Lung (tissue), 12 donors: ENCODE measurements around the gene SLC38A10. TPM values are rescaled to one million over a fixed set of nuclear protein-coding genes. Genes with fewer than 3 reads are reported as not detected.

Source experiments
- ATAC-seq: fragments of 200-7000 bp; cut with Tn5 transposase; one replicate; pipeline ENCODE4 v1.9.1; 2020; ENCODE audit warnings: moderate number of reproducible peaks; ENCODE audit not compliant: insufficient read depth, low FRiP score
- DNase-seq, 3 donors: peaks; one replicate each; pipeline ENCODE4 v3.0.0-alpha.2; 2013 to 2017
- H3K27ac ChIP-seq, 2 donors: one replicate each; pipeline ENCODE4 v1.5.1; 2013; ENCODE audit warnings: mild to moderate bottlenecking in 2 of 2, moderate library complexity in 2 of 2, control low read depth in 1 of 2, inconsistent platforms in 1 of 2, low read depth in 1 of 2, low read length in 1 of 2
- H3K27me3 ChIP-seq, 3 donors: one replicate each; pipeline ENCODE4 v1.5.1; 2013; ENCODE audit warnings: low read length in 2 of 3; ENCODE audit not compliant: control insufficient read depth in 3 of 3, insufficient read depth in 3 of 3
- H3K36me3 ChIP-seq, 4 donors: one replicate each; pipeline ENCODE4 v1.5.1; 2013; ENCODE audit warnings: low read length in 4 of 4, mild to moderate bottlenecking in 1 of 4, moderate library complexity in 1 of 4; ENCODE audit not compliant: control insufficient read depth in 4 of 4, insufficient read depth in 4 of 4
- H3K4me1 ChIP-seq, 5 donors: one replicate each; pipeline ENCODE4 v1.5.1; 2013; ENCODE audit warnings: low read length in 5 of 5, mild to moderate bottlenecking in 2 of 5, moderate library complexity in 1 of 5; ENCODE audit not compliant: control insufficient read depth in 5 of 5, insufficient read depth in 5 of 5
- H3K4me3 ChIP-seq: one replicate; pipeline ENCODE4 v1.5.1; 2013; ENCODE audit warnings: mild to moderate bottlenecking, control low read depth, moderate library complexity
- H3K9ac ChIP-seq, 2 donors: one replicate each; pipeline ENCODE4 v1.5.1; 2013; ENCODE audit warnings: low read length in 2 of 2, control low read depth in 1 of 2; ENCODE audit not compliant: insufficient read depth in 1 of 2
- H3K9me3 ChIP-seq, 4 donors: one replicate each; pipeline ENCODE4 v1.5.1; 2013; ENCODE audit warnings: low read length in 3 of 4, mild to moderate bottlenecking in 1 of 4, moderate library complexity in 1 of 4; ENCODE audit not compliant: control insufficient read depth in 4 of 4, insufficient read depth in 3 of 4
- CTCF ChIP-seq: IDR thresholded peaks from 2 replicates; pipeline ENCODE4 v1.5.1; 2012; ENCODE audit warnings: mild to moderate bottlenecking; ENCODE audit errors: control extremely low read depth, extremely low read depth
- WGBS, 2 donors: extraction: QIAGEN DNeasy Blood & Tissue Kit; methylation state at CpG; one replicate each; pipeline ENCODE4 v1.1.7; 2013; 5-methylcytosine and 5-hydroxymethylcytosine counted together
- polyA plus RNA-seq, 2 donors: library from polyadenylated mRNA; stranded (reverse); fragments of 200-250 nt; gene quantifications; one replicate each; pipeline ENCODE4 v1.2.1, GENCODE V29; 2013
- total RNA-seq, 2 donors: library from RNA; depleted of rRNA in 1 of 2; stranded (reverse); fragments of >200 nt in 1 of 2; gene quantifications; one replicate each; pipeline ENCODE4 v1.2.1, GENCODE V29; 2014 to 2021
- donor health status: control.
- donor health status: control.
- donor health status: Bipolar disorder and iron deficiency.
- donor health status: healthy.
- donor health status: DM: yes; HTN: yes; CAD: no.

Gene SLC38A10
- total and polyA plus RNA-seq, 4 donors = 56.0 to 127 (median 82.4) TPM

- Histone ChIP-seq H3K9me3 (no peaks in the 10 kb centered on the region), H3K4me1 (no peaks in the 10 kb centered on the region), H3K9ac (no peak overlapping the region), H3K36me3 (peaks cover 0 to 22% (median 3%) of the 10 kb centered on the region in 4 donors), H3K4me3 (no peak overlapping the region), H3K27me3 (no peaks in the 10 kb centered on the region), H3K27ac (no peak overlapping the region)
- DNase-seq (no peak), ATAC-seq (no peak)
- no peak for TF ChIP-seq CTCF
- 84 to 98% methylated on average over 4 of the region's 4 CpGs for WGBS, 2 donors
Measured at GRCh38 chr17:81206166-81206565, 88.9 kb downstream of the SLC38A10 start.

- Histone ChIP-seq H3K4me1 (peaks cover 0 to 2% (median 0%) of the 10 kb centered on the region in 5 donors), H3K36me3 (peaks cover 0 to 23% (median 3%) of the 10 kb centered on the region in 4 donors), H3K4me3 (no peak overlapping the region), H3K9me3 (no peaks in the 10 kb centered on the region), H3K27me3 (no peaks in the 10 kb centered on the region), H3K9ac (no peak overlapping the region), H3K27ac (no peak overlapping the region)
- no peak for TF ChIP-seq CTCF
- ATAC-seq = no peak
- DNase-seq = no peak
- WGBS, 2 donors = 91 to 92% methylated on average over 10 of the region's 10 CpGs
Measured at GRCh38 chr17:81204578-81204977, 90.5 kb downstream of the SLC38A10 start.

GRCh38 chr17:81203136-81203535 lies 92.0 kb downstream of the SLC38A10 start:
- no peak for TF ChIP-seq CTCF
- DNase-seq = no peak
- 93 to 96% methylated on average over 20 of the region's 20 CpGs for WGBS, 2 donors

GRCh38 chr17:81202318-81202717 lies 92.8 kb downstream of the SLC38A10 start:
- ATAC-seq (no peak), DNase-seq (no peak)
- TF ChIP-seq CTCF = no peak
- Histone ChIP-seq H3K27me3 (no peaks in the 10 kb centered on the region), H3K9ac (no peak overlapping the region), H3K27ac (no peak overlapping the region), H3K4me3 (no peak overlapping the region), H3K9me3 (no peaks in the 10 kb centered on the region), H3K36me3 (peaks cover 0 to 27% (median 2%) of the 10 kb centered on the region in 4 donors), H3K4me1 (peaks cover 0 to 7% (median 0%) of the 10 kb centered on the region in 5 donors)
- WGBS, 2 donors = 95 to 98% methylated on average over 10 of the region's 10 CpGs

More at GRCh38 chr17:81203136-81203535, 92.0 kb downstream of the SLC38A10 start:
- no peaks in the 10 kb centered on the region for H3K27me3 ChIP-seq
- no peak for ATAC-seq
- H3K9ac ChIP-seq = no peak overlapping the region
- peaks cover 0 to 28% (median 3%) of the 10 kb centered on the region in 4 donors for H3K36me3 ChIP-seq
- peaks cover 0 to 7% (median 0%) of the 10 kb centered on the region in 5 donors for H3K4me1 ChIP-seq
- H3K27ac ChIP-seq = no peak overlapping the region
- no peaks in the 10 kb centered on the region for H3K9me3 ChIP-seq
- no peak overlapping the region for H3K4me3 ChIP-seq
